ENCODE results near the gene TFF3. TPM values are rescaled to one million over a fixed set of nuclear protein-coding genes. Genes with fewer than 3 reads are reported as not detected.

Gene TFF3
- total and polyA plus RNA-seq, 2 donors (not counting 1 experiment from before 2014, with no cell fraction given) = not detected

- no peak for DNase-seq (ENCODE audit: low read depth in 2 of 2)
- no peak overlapping the region for H3K27ac ChIP-seq (ENCODE audit: insufficient read depth, low read length)
- no peak overlapping the region for H2AFZ ChIP-seq (ENCODE audit: low read length)
- no peak for TF ChIP-seq EZH2 (IDR thresholded peaks at IDR 0.05; ENCODE audit: low read length, missing control alignments)
- no peak for TF ChIP-seq CTCF (conservative IDR thresholded peaks at IDR 0.05 in 1 of 2, IDR thresholded peaks at IDR 0.05 in 1 of 2; ENCODE audit: low read depth in 1 of 2, low read length in 2 of 2)
- H3K27me3 ChIP-seq (ENCODE audit: control insufficient read depth, insufficient read depth, low read length) = no peaks in the 10 kb centered on the region
- no peaks in the 10 kb centered on the region for H3K9me3 ChIP-seq (ENCODE audit: control insufficient read depth, insufficient read depth, low read depth, low read length)
- no peak overlapping the region for H3K4me3 ChIP-seq (replicated peaks in 1 of 4; ENCODE audit: control extremely low read depth in 1 of 4, insufficient read depth in 1 of 4, low read depth in 3 of 4, low read length in 4 of 4)
- H3K36me3 ChIP-seq (ENCODE audit: control insufficient read depth, insufficient read depth, low read length) = no peaks in the 10 kb centered on the region
- no peaks in the 10 kb centered on the region for H3K4me1 ChIP-seq (ENCODE audit: control insufficient read depth, extremely low read depth, insufficient read depth, low read length)
- no peak overlapping the region for H3K9ac ChIP-seq (ENCODE audit: insufficient read depth, low read length)
- H3K4me2 ChIP-seq (ENCODE audit: extremely low read depth, insufficient read depth, low read length) = no peak overlapping the region
- no peaks in the 10 kb centered on the region for H3K79me2 ChIP-seq (ENCODE audit: control insufficient read depth, insufficient read depth, low read length)
- H4K20me1 ChIP-seq (ENCODE audit: control insufficient read depth, extremely low read depth, insufficient read depth, low read length) = no peaks in the 10 kb centered on the region
Measured at GRCh38 chr21:42279888-42280287, 35.3 kb downstream of the TFF3 start.

DNA sequence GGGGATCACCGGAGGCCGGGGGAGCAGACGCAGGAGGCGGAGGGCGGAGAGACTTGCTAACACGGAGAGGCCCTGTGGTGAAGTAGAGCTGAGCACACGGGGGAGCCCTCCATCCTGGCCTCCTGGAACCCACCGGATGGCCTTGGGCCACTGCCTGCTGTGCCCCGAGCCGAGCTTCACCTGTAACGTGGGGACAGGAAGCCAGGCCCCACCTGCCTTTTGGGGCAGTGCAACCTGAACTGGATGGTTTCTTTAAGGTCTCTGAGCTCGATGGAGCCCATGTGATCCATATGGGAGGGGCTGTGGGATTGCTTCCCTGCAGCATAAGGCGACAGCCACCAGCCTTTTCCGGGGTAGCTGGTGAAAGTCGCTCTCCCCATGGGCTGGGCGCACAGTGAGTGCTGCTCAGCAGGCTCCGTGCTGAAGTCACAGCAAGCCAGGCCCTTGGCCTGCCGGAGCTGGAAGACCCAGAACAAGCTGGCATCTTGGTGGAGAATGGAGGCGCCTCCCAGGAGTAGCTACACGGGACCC is 35.8 kb downstream of the TFF3 start:
- Histone ChIP-seq H4K20me1 (ENCODE audit: control insufficient read depth, extremely low read depth, insufficient read depth, low read length) (no peaks in the 10 kb centered on the region), H2AFZ (ENCODE audit: low read length) (no peak overlapping the region), H3K36me3 (ENCODE audit: control insufficient read depth, insufficient read depth, low read length) (no peaks in the 10 kb centered on the region), H3K9me3 (ENCODE audit: control insufficient read depth, insufficient read depth, low read depth, low read length) (no peaks in the 10 kb centered on the region), H3K4me3 (replicated peaks in 1 of 4; ENCODE audit: control extremely low read depth in 1 of 4, insufficient read depth in 1 of 4, low read depth in 3 of 4, low read length in 4 of 4) (no peak overlapping the region), H3K79me2 (ENCODE audit: control insufficient read depth, insufficient read depth, low read length) (no peaks in the 10 kb centered on the region), H3K4me1 (ENCODE audit: control insufficient read depth, extremely low read depth, insufficient read depth, low read length) (no peaks in the 10 kb centered on the region), H3K27me3 (ENCODE audit: control insufficient read depth, insufficient read depth, low read length) (no peaks in the 10 kb centered on the region), H3K4me2 (ENCODE audit: extremely low read depth, insufficient read depth, low read length) (no peak overlapping the region), H3K9ac (ENCODE audit: insufficient read depth, low read length) (no peak overlapping the region), H3K27ac (ENCODE audit: insufficient read depth, low read length) (no peak overlapping the region)
- DNase-seq (ENCODE audit: low read depth in 2 of 2) = no peak
- no peak for TF ChIP-seq EZH2 (IDR thresholded peaks at IDR 0.05; ENCODE audit: low read length, missing control alignments)
- no peak for TF ChIP-seq CTCF (conservative IDR thresholded peaks at IDR 0.05 in 1 of 2, IDR thresholded peaks at IDR 0.05 in 1 of 2; ENCODE audit: low read depth in 1 of 2, low read length in 2 of 2)

- no peak overlapping the region for H3K9ac ChIP-seq (ENCODE audit: insufficient read depth, low read length)
- H3K9me3 ChIP-seq (ENCODE audit: control insufficient read depth, insufficient read depth, low read depth, low read length) = no peaks in the 10 kb centered on the region
- TF ChIP-seq CTCF (conservative IDR thresholded peaks at IDR 0.05 in 1 of 2, IDR thresholded peaks at IDR 0.05 in 1 of 2; ENCODE audit: low read depth in 1 of 2, low read length in 2 of 2) (no peak), EZH2 (IDR thresholded peaks at IDR 0.05; ENCODE audit: low read length, missing control alignments) (no peak)
- no peak overlapping the region for H3K27ac ChIP-seq (ENCODE audit: insufficient read depth, low read length)
- no peaks in the 10 kb centered on the region for H3K27me3 ChIP-seq (ENCODE audit: control insufficient read depth, insufficient read depth, low read length)
- DNase-seq (ENCODE audit: low read depth in 2 of 2) = no peak
- no peak overlapping the region for H3K4me2 ChIP-seq (ENCODE audit: extremely low read depth, insufficient read depth, low read length)
- H3K4me3 ChIP-seq (replicated peaks in 1 of 4; ENCODE audit: control extremely low read depth in 1 of 4, insufficient read depth in 1 of 4, low read depth in 3 of 4, low read length in 4 of 4) = no peak overlapping the region
- H3K79me2 ChIP-seq (ENCODE audit: control insufficient read depth, insufficient read depth, low read length) = no peaks in the 10 kb centered on the region
- no peak overlapping the region for H2AFZ ChIP-seq (ENCODE audit: low read length)
- no peaks in the 10 kb centered on the region for H3K36me3 ChIP-seq (ENCODE audit: control insufficient read depth, insufficient read depth, low read length)
- no peaks in the 10 kb centered on the region for H4K20me1 ChIP-seq (ENCODE audit: control insufficient read depth, extremely low read depth, insufficient read depth, low read length)
- no peaks in the 10 kb centered on the region for H3K4me1 ChIP-seq (ENCODE audit: control insufficient read depth, extremely low read depth, insufficient read depth, low read length)
Measured at GRCh38 chr21:42278451-42279149, 36.6 kb downstream of the TFF3 start.
